Left lung (tissue), 10 donors: ENCODE measurements around the gene DPYSL3. TPM values are rescaled to one million over a fixed set of nuclear protein-coding genes. Genes with fewer than 3 reads are reported as not detected.

Experiments used
- ATAC-seq: fragments of 200-7000 bp; cut with Tn5 transposase; one replicate; pipeline ENCODE4 v1.9.1; 2020; ENCODE audit warnings: moderate library complexity
- DNase-seq, 4 donors: peaks; one replicate each; pipeline ENCODE4 v3.0.0-alpha.2; 2013 to 2020
- H3K27ac ChIP-seq, 2 donors: fragments of 200-600 bp; sonication (generic) in 1 of 2; one replicate each; pipeline versions ENCODE4 v1.5.0 to v1.8.0; 2020 to 2021
- H3K27me3 ChIP-seq, 2 donors: fragments of 200-600 bp; sonication (generic) in 1 of 2; one replicate each; pipeline versions ENCODE4 v1.5.0 to v1.8.0; 2020 to 2021
- H3K36me3 ChIP-seq, 2 donors: fragments of 200-600 bp; sonication (generic) in 1 of 2; one replicate each; pipeline versions ENCODE4 v1.5.0 to v1.8.0; 2020 to 2021
- H3K4me1 ChIP-seq, 2 donors: fragments of 200-600 bp; one replicate each; pipeline ENCODE4 v1.8.0; 2021
- H3K4me3 ChIP-seq, 2 donors: fragments of 200-600 bp; sonication (generic) in 1 of 2; one replicate each; pipeline versions ENCODE4 v1.5.0 to v1.8.0; 2020 to 2021; ENCODE audit warnings: mild to moderate bottlenecking in 1 of 2
- H3K9me3 ChIP-seq, 2 donors: fragments of 200-600 bp; sonication (generic) in 1 of 2; one replicate each; pipeline versions ENCODE4 v1.5.0 to v1.8.0; 2020 to 2021
- intact Hi-C, 2 donors: fragments of 100-400 bp; cut with DNase I; formaldehyde crosslinking; loops; one replicate each; pipeline versions ENCODE4 v1.11.2 to v1.14.2; 2022
- polyA plus RNA-seq, 6 donors: library from polyadenylated mRNA; unstranded; fragments of 120-200 nt; gene quantifications; one replicate each; pipeline ENCODE4 v1.2.1, GENCODE V29; 2013; ENCODE audit not compliant: insufficient read length in 6 of 6
- total RNA-seq, 2 donors: library from RNA; stranded (reverse); fragmentation: NEBNext Ultra II Directional; extraction: Animal tissue kit (Norgen Biotek cat#: 25700); gene quantifications; one replicate each; pipeline ENCODE4 v1.2.1, GENCODE V29; 2021
- TF ChIP-seq, protein P1 (sequence below), 2 donors: fragments of 200-600 bp; sonication (generic) in 1 of 2; IDR thresholded peaks; one replicate each; pipeline versions ENCODE4 v1.5.0 to v1.8.0; 2021; ENCODE audit warnings: antibody characterized with exemption in 2 of 2
- donor health status: DM: no; HTN: yes; CAD: no.
- donor health status: DM: no; HTN: no; CAD: no.

DPYSL3 gene
- total and polyA plus RNA-seq, 8 donors, result 64.3 to 94.3 (median 79.0) TPM

DNA sequence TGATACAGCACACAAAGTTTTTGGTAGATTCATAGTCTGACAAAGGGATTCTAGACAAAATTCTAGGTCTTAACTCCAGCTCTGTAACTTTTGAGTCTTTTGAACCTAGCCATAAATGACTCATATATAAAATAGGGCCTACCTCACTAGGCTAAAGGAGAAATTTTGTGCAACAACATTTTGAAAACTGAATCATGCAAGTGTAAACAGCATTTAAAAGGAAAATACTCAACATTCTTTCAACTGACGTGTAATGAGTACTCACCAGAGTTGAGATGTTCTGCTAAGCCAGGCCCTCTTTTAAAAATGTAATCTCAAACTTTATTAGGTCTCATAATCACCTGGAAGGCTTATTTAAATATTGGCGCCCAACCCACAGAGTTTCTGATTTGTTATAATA lies 161.8 kb downstream of the DPYSL3 start:
- Histone ChIP-seq H3K36me3 (no peaks in the 10 kb centered on the region), H3K27me3 (no peaks in the 10 kb centered on the region), H3K4me1 (no peaks in the 10 kb centered on the region), H3K27ac (no peak overlapping the region), H3K9me3 (no peaks in the 10 kb centered on the region), H3K4me3 (no peak overlapping the region)
- DNase-seq, result no peak
- ATAC-seq, result peak; percentile 84
- intact Hi-C loops, result no loop called here
- TF ChIP-seq, protein P1, sequence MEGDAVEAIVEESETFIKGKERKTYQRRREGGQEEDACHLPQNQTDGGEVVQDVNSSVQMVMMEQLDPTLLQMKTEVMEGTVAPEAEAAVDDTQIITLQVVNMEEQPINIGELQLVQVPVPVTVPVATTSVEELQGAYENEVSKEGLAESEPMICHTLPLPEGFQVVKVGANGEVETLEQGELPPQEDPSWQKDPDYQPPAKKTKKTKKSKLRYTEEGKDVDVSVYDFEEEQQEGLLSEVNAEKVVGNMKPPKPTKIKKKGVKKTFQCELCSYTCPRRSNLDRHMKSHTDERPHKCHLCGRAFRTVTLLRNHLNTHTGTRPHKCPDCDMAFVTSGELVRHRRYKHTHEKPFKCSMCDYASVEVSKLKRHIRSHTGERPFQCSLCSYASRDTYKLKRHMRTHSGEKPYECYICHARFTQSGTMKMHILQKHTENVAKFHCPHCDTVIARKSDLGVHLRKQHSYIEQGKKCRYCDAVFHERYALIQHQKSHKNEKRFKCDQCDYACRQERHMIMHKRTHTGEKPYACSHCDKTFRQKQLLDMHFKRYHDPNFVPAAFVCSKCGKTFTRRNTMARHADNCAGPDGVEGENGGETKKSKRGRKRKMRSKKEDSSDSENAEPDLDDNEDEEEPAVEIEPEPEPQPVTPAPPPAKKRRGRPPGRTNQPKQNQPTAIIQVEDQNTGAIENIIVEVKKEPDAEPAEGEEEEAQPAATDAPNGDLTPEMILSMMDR (IDR thresholded peaks at IDR 0.05), result no peak

DNA sequence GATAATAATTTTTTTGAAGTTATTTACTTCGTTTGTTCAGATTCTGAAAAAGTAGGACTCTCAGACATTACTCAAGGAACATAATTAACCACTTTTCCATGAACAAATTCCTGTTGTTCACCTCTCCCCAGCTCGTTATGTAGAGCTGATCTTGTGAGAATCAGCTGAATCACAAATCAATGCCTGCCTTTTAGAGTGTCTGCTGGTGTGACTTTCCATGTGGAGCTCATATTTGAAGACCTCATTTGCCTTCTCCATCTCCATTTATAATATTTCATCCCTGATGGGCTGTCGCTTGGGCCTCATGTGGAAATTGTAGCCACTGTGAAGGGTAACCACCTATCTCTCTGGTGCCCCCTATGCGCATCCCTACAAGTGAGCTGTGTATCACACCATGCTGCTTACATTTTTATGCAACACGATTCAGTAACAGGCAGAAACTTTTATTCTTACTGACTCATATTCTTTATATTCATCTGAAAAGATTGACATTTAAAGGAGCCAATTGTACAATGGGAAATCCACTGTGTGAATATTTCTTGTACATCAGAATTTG lies 163.8 kb downstream of the DPYSL3 start:
- no peaks in the 10 kb centered on the region for H3K4me1 ChIP-seq
- H3K36me3 ChIP-seq, result no peaks in the 10 kb centered on the region
- intact Hi-C loops, result no loop called here
- ATAC-seq, result no peak
- H3K27me3 ChIP-seq, result no peaks in the 10 kb centered on the region
- H3K4me3 ChIP-seq, result no peak overlapping the region
- TF ChIP-seq, protein P1 (IDR thresholded peaks at IDR 0.05), result no peak
- no peak for DNase-seq
- no peaks in the 10 kb centered on the region for H3K9me3 ChIP-seq
- H3K27ac ChIP-seq, result no peak overlapping the region

DNA sequence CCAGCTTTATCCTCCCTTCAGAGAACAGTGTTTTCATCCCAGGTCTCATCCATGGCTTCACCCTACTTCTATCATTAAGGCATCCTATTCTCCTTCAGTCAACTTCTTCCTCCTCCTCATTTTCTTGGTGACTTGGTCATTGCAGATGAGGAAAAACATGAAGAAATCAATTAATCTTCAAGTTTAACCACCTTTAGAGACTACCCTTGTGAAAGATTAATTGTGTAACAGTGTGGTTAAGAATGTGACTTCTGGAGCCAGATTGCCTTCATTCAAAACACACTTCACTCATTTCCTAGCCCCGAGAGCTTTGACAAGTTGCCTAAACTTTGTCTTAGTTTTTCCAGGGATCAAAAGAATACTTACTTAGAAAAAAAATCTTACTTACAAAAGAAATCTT lies 165.0 kb downstream of the DPYSL3 start:
- no peaks in the 10 kb centered on the region for H3K27me3 ChIP-seq
- no peaks in the 10 kb centered on the region for H3K9me3 ChIP-seq
- H3K27ac ChIP-seq, result no peak overlapping the region
- H3K4me3 ChIP-seq, result no peak overlapping the region
- intact Hi-C loops, result no loop called here
- ATAC-seq (no peak), DNase-seq (no peak)
- no peaks in the 10 kb centered on the region for H3K36me3 ChIP-seq
- no peaks in the 10 kb centered on the region for H3K4me1 ChIP-seq
- TF ChIP-seq, protein P1 (IDR thresholded peaks at IDR 0.05), result no peak

DNA sequence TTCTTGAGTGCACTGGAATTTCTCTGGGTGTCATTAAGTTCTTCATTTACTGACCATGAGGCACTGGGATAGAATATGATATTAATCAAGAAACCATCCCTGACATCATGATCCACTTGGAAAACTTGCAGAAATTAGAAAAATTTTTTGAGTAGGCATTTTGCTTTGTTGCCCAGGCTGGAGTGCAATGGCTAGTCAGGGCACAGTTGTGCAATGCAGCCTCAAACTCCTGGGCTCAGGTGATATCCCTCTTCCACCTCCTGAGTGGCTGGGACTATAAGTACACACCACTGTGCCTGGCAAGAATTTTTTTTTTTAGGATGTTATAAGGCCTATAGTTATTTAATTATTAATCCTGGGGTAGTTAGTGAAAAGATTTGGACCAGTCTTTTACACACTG lies 168.5 kb downstream of the DPYSL3 start:
- H3K9me3 ChIP-seq, result peaks cover 0 to 1% of the 10 kb centered on the region in 2 donors
- DNase-seq, result no peak
- TF ChIP-seq, protein P1 (IDR thresholded peaks at IDR 0.05), result no peak
- H3K4me3 ChIP-seq, result no peak overlapping the region
- peak; percentile 72 for ATAC-seq
- no peaks in the 10 kb centered on the region for H3K4me1 ChIP-seq
- H3K36me3 ChIP-seq, result no peaks in the 10 kb centered on the region
- intact Hi-C loops, result no loop called here
- H3K27me3 ChIP-seq, result no peaks in the 10 kb centered on the region
- H3K27ac ChIP-seq, result no peak overlapping the region

DNA sequence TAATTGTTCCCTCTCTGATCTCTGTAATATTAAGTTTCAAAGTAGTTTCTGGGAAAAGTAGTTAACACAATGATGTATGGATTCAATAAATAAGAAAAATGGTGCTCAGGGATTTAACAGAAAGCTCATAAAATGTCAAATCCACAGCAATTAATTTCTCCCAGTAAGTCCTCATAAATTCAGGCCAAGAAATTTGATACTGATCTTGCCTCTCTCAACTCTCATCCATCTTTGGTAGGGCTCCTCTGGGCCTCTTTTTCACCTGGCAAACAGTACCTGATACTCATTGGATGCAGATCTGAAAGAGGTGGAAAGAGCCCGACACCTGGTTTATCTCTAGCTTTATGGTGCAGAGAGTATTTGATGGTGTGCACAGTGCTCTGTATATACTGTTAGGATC lies 168.9 kb downstream of the DPYSL3 start:
- ATAC-seq (no peak), DNase-seq (no peak)
- Histone ChIP-seq H3K27ac (no peak overlapping the region), H3K9me3 (peaks cover 0 to 1% of the 10 kb centered on the region in 2 donors), H3K4me3 (no peak overlapping the region), H3K27me3 (no peaks in the 10 kb centered on the region), H3K36me3 (no peaks in the 10 kb centered on the region), H3K4me1 (no peaks in the 10 kb centered on the region)
- intact Hi-C loops, result no loop called here
- TF ChIP-seq, protein P1 (IDR thresholded peaks at IDR 0.05), result no peak
